GM23338 (cell line): ENCODE data around the gene MYNN. TPM values are rescaled to one million over a fixed set of nuclear protein-coding genes. Genes with fewer than 3 reads are reported as not detected.

ENCODE experiments used
- ATAC-seq: fragments of 200-7000 bp; cut with Tn5 transposase; 3 replicates; pipeline ENCODE4 v1.9.1; 2020
- DNase-seq: peaks from one replicate; pipeline ENCODE4 v3.0.0-alpha.2; 2015; ENCODE audit warnings: low spot score
- H2AFZ ChIP-seq: fragments of 200-600 bp; sonication (generic); 2 replicates; pipeline ENCODE4 v1.8.0; 2016; ENCODE audit warnings: antibody characterized with exemption, mild to moderate bottlenecking, moderate library complexity
- H3F3A ChIP-seq: fragments of 200-600 bp; sonication (generic); replicated peaks from 2 replicates; pipeline ENCODE4 v1.8.0; 2017; ENCODE audit warnings: antibody characterized with exemption, mixed run types, low read depth
- H3K27ac ChIP-seq: fragments of 200-600 bp; sonication (generic); 2 replicates; pipeline ENCODE4 v1.6.1; 2016; ENCODE audit warnings: low read depth
- H3K27me3 ChIP-seq: fragments of 200-600 bp; sonication (generic); 2 replicates; pipeline ENCODE4 v1.8.0; 2016; ENCODE audit warnings: mild to moderate bottlenecking, mixed run types, moderate library complexity; ENCODE audit not compliant: insufficient read depth
- H3K36me3 ChIP-seq: fragments of 200-600 bp; sonication (generic); 2 replicates; pipeline ENCODE4 v1.8.0; 2016; ENCODE audit warnings: mild to moderate bottlenecking; ENCODE audit not compliant: insufficient read depth
- H3K4me1 ChIP-seq: fragments of 200-600 bp; sonication (generic); 2 replicates; pipeline ENCODE4 v1.8.0; 2016; ENCODE audit warnings: mild to moderate bottlenecking, moderate library complexity; ENCODE audit not compliant: insufficient read depth
- H3K4me2 ChIP-seq: fragments of 200-600 bp; sonication (generic); 2 replicates; pipeline ENCODE4 v1.7.1; 2017; ENCODE audit warnings: mixed run types
- H3K4me3 ChIP-seq: fragments of 200-600 bp; sonication (generic); 2 replicates; pipeline ENCODE4 v1.6.1; 2016; ENCODE audit warnings: mixed run types
- H3K79me2 ChIP-seq: fragments of 200-600 bp; sonication (generic); replicated peaks from 2 replicates; pipeline ENCODE4 v1.8.0; 2017; ENCODE audit warnings: mild to moderate bottlenecking; ENCODE audit not compliant: insufficient read depth
- H3K9me2 ChIP-seq: fragments of 200-600 bp; sonication (generic); 2 replicates; pipeline ENCODE4 v1.8.0; 2017; ENCODE audit not compliant: insufficient read depth
- H4K20me1 ChIP-seq: fragments of 200-600 bp; sonication (generic); replicated peaks from 2 replicates; pipeline ENCODE4 v1.8.0; 2017; ENCODE audit warnings: mild to moderate bottlenecking; ENCODE audit not compliant: insufficient read depth
- H3K27ac Mint-ChIP-seq: 2 replicates; pipeline ENCODE4 v1.8.0; 2020; ENCODE audit warnings: inconsistent platforms, mild to moderate bottlenecking, moderate library complexity, mixed read lengths
- H3K27me3 Mint-ChIP-seq: 3 replicates; pipeline ENCODE4 v1.8.0; 2022; ENCODE audit warnings: low read depth, mild to moderate bottlenecking, moderate library complexity, mixed read lengths, inconsistent platforms; ENCODE audit not compliant: insufficient read depth, poor library complexity
- H3K36me3 Mint-ChIP-seq: 3 replicates; pipeline ENCODE4 v1.8.0; 2021; ENCODE audit warnings: low read depth, mild to moderate bottlenecking, inconsistent platforms, moderate library complexity, mixed read lengths
- H3K4me1 Mint-ChIP-seq: 3 replicates; pipeline ENCODE4 v1.8.0; 2020; ENCODE audit warnings: mild to moderate bottlenecking, inconsistent platforms, mixed read lengths
- H3K4me3 Mint-ChIP-seq: 3 replicates; pipeline ENCODE4 v1.8.0; 2021; ENCODE audit warnings: moderate library complexity, mild to moderate bottlenecking, inconsistent platforms, mixed read lengths
- H3K9me3 Mint-ChIP-seq: 3 replicates; pipeline ENCODE4 v1.8.0; 2020; ENCODE audit warnings: moderate library complexity, mild to moderate bottlenecking, inconsistent platforms, mixed read lengths
- CREB1 ChIP-seq: fragments of 250-450 bp; sonication (Bioruptor Pico); IDR thresholded peaks from 2 replicates; pipeline ENCODE4 v1.5.0; 2020; ENCODE audit warnings: low read depth, mild to moderate bottlenecking, moderate library complexity
- ETS1 ChIP-seq: IDR thresholded peaks from 2 replicates; pipeline ENCODE4 v1.6.1; 2016; ENCODE audit warnings: antibody characterized with exemption
- EZH2 ChIP-seq: fragments of 200-600 bp; sonication (generic); IDR thresholded peaks from one replicate; pipeline ENCODE4 v1.8.0; 2017; ENCODE audit warnings: antibody characterized with exemption, mild to moderate bottlenecking, low read depth; ENCODE audit not compliant: unreplicated experiment
- EZH2phosphoT487 ChIP-seq: fragments of 200-600 bp; sonication (generic); IDR thresholded peaks from one replicate; pipeline ENCODE4 v1.8.1; 2018; ENCODE audit warnings: antibody characterized with exemption; ENCODE audit not compliant: unreplicated experiment
- JUNB ChIP-seq: IDR thresholded peaks from one replicate; pipeline ENCODE4 v1.6.1; 2016; ENCODE audit warnings: antibody characterized with exemption; ENCODE audit not compliant: unreplicated experiment
- NANOG ChIP-seq: IDR thresholded peaks from 2 replicates; pipeline ENCODE4 v1.6.1; 2016; ENCODE audit warnings: antibody characterized with exemption, borderline replicate concordance
- POLR2AphosphoS5 ChIP-seq: IDR thresholded peaks from 2 replicates; pipeline ENCODE4 v1.6.1; 2016; ENCODE audit warnings: antibody characterized with exemption, low read depth
- STAT1 ChIP-seq: IDR thresholded peaks from one replicate; pipeline ENCODE4 v1.6.1; 2016; ENCODE audit warnings: antibody characterized with exemption; ENCODE audit not compliant: unreplicated experiment
- ZNF114 ChIP-seq: fragments of 250-450 bp; sonication (Bioruptor Pico); IDR thresholded peaks from 2 replicates; pipeline ENCODE4 v1.5.0; 2020; ENCODE audit warnings: mild to moderate bottlenecking, moderate library complexity
- ZNF331 ChIP-seq: fragments of 250-450 bp; sonication (Bioruptor Pico); IDR thresholded peaks from 2 replicates; pipeline ENCODE4 v1.5.0; 2020; ENCODE audit warnings: low read depth, mild to moderate bottlenecking, moderate library complexity
- ZNF462 ChIP-seq: fragments of 250-450 bp; sonication (Bioruptor Pico); IDR thresholded peaks from 2 replicates; pipeline ENCODE4 v1.5.0; 2020; ENCODE audit warnings: mild to moderate bottlenecking, moderate library complexity
- polyA plus RNA-seq: library from polyadenylated mRNA; unstranded; fragments of >200 nt; fragmentation: Nextera tagmentation; extraction: Ambion mirVana; gene quantifications from 2 replicates; pipeline ENCODE4 v1.2.1, GENCODE V29; 2016
- total RNA-seq: library from RNA; depleted of rRNA; stranded (reverse); fragments of >200 nt; shearing (Covaris generic); gene quantifications from 2 replicates; pipeline ENCODE4 v1.2.3, GENCODE V29; 2014
- TF ChIP-seq, protein P1 (sequence below): IDR thresholded peaks from one replicate; pipeline ENCODE4 v1.6.1; 2018; ENCODE audit warnings: antibody characterized with exemption; ENCODE audit not compliant: unreplicated experiment
- TF ChIP-seq, protein P2 (sequence below), 2 experiments: fragments of 200-600 bp in 1 of 2; sonication (generic) in 1 of 2; conservative IDR thresholded peaks; 2 replicates each; pipeline versions ENCODE4 v1.5.1 to v1.6.1; 2016 to 2017; ENCODE audit warnings: antibody characterized with exemption in 2 of 2, low read depth in 2 of 2, mild to moderate bottlenecking in 2 of 2, moderate library complexity in 1 of 2

The MYNN gene
- total and polyA plus RNA-seq, 2 experiments from 2014 or later: 14.2 to 19.4 TPM

DNA sequence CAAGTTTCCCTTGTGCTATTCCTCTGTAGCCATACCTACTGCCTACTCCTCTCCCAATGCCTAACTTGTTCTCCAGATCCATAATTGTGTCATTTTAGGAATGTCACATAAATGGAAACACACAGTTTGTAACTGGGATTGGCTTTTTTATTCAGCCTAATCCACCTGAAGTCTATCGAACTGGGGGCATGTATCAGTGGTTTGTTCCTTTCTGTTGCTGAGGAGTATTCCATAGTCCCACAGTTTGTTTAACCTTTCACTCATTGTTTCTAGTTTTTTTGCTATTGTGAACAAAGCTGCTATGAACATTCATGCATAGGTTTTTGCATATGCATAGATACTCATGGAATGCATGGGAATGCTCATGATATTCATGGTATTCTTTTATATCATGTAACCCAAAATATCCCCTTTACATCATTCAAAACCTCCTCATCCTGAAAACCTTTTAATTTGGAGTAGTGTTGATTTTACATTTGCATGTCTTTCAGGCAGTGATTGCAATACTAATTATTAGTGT lies 65.4 kb downstream of the MYNN start:
- Histone ChIP-seq H3K4me2 (no peak overlapping the region), H4K20me1 (no peaks in the 10 kb centered on the region)

More for the DNA sequence above, 65.4 kb downstream of the MYNN start:
- Histone ChIP-seq H3K9me2 (no peaks in the 10 kb centered on the region), H3K36me3 (no peaks in the 10 kb centered on the region), H2AFZ (no peak overlapping the region), H3K27me3 (no peaks in the 10 kb centered on the region), H3F3A (no peaks in the 10 kb centered on the region), H3K4me1 (peaks cover 7% of the 10 kb centered on the region; the same call in 1 of the 2 replicates), H3K27ac (no peak overlapping the region), H3K79me2 (no peaks in the 10 kb centered on the region), H3K4me3 (no peak overlapping the region)
- TF ChIP-seq ZNF462 (CRISPR knock-in tag): no peak
- TF ChIP-seq, protein P1, sequence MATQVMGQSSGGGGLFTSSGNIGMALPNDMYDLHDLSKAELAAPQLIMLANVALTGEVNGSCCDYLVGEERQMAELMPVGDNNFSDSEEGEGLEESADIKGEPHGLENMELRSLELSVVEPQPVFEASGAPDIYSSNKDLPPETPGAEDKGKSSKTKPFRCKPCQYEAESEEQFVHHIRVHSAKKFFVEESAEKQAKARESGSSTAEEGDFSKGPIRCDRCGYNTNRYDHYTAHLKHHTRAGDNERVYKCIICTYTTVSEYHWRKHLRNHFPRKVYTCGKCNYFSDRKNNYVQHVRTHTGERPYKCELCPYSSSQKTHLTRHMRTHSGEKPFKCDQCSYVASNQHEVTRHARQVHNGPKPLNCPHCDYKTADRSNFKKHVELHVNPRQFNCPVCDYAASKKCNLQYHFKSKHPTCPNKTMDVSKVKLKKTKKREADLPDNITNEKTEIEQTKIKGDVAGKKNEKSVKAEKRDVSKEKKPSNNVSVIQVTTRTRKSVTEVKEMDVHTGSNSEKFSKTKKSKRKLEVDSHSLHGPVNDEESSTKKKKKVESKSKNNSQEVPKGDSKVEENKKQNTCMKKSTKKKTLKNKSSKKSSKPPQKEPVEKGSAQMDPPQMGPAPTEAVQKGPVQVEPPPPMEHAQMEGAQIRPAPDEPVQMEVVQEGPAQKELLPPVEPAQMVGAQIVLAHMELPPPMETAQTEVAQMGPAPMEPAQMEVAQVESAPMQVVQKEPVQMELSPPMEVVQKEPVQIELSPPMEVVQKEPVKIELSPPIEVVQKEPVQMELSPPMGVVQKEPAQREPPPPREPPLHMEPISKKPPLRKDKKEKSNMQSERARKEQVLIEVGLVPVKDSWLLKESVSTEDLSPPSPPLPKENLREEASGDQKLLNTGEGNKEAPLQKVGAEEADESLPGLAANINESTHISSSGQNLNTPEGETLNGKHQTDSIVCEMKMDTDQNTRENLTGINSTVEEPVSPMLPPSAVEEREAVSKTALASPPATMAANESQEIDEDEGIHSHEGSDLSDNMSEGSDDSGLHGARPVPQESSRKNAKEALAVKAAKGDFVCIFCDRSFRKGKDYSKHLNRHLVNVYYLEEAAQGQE: no peak
- TF ChIP-seq, protein P2, sequence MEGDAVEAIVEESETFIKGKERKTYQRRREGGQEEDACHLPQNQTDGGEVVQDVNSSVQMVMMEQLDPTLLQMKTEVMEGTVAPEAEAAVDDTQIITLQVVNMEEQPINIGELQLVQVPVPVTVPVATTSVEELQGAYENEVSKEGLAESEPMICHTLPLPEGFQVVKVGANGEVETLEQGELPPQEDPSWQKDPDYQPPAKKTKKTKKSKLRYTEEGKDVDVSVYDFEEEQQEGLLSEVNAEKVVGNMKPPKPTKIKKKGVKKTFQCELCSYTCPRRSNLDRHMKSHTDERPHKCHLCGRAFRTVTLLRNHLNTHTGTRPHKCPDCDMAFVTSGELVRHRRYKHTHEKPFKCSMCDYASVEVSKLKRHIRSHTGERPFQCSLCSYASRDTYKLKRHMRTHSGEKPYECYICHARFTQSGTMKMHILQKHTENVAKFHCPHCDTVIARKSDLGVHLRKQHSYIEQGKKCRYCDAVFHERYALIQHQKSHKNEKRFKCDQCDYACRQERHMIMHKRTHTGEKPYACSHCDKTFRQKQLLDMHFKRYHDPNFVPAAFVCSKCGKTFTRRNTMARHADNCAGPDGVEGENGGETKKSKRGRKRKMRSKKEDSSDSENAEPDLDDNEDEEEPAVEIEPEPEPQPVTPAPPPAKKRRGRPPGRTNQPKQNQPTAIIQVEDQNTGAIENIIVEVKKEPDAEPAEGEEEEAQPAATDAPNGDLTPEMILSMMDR (conservative IDR thresholded peaks at IDR 0.05; ENCODE audit: low read depth in 2 of 2): no peak
- no peak for TF ChIP-seq EZH2phosphoT487
- no peak for TF ChIP-seq EZH2
- TF ChIP-seq JUNB: no peak
- no peak for TF ChIP-seq POLR2AphosphoS5
- TF ChIP-seq STAT1: no peak
- TF ChIP-seq NANOG: no peak
- no peak for TF ChIP-seq ETS1
- no peak for TF ChIP-seq ZNF114
- TF ChIP-seq CREB1 (CRISPR knock-in tag): no peak
- TF ChIP-seq ZNF331 (CRISPR knock-in tag): no peak
- ATAC-seq (no peak), DNase-seq (no peak)
- no peak overlapping the region for H3K27ac Mint-ChIP-seq
- peaks cover 8% of the 10 kb centered on the region for H3K4me1 Mint-ChIP-seq
- no peaks in the 10 kb centered on the region for H3K27me3 Mint-ChIP-seq
- no peak overlapping the region for H3K4me3 Mint-ChIP-seq
- H3K36me3 Mint-ChIP-seq: no peaks in the 10 kb centered on the region
- H3K9me3 Mint-ChIP-seq: no peaks in the 10 kb centered on the region
